Measurements from ENCODE around the gene OPTN.
"Not testable (repeated sequence)": the region's sequence is repeated elsewhere in the genome, so short reads cannot be mapped to it uniquely, and the experiment has no call there.

The OPTN gene

GRCh38 chr10:13094082-13094481, 5.9 kb upstream of the OPTN start:
- not testable (repeated sequence) for H2BK5ac ChIP-seq (ENCODE audit: low read length)

GRCh38 chr10:13095094-13095493, 4.9 kb upstream of the OPTN start:
- H2BK5ac ChIP-seq (ENCODE audit: low read length), result no peak overlapping the region
- H4K91ac ChIP-seq (ENCODE audit: low read depth, low read length, poor library complexity), result no peak overlapping the region
- no peak overlapping the region for H3K18ac ChIP-seq (ENCODE audit: low read length)
- no peak overlapping the region for H2AFZ ChIP-seq (ENCODE audit: low read length)
- H3K4me2 ChIP-seq (ENCODE audit: insufficient read depth, low read length, poor library complexity, severe bottlenecking), result no peak overlapping the region
- H3K9ac ChIP-seq (ENCODE audit: low read depth, low read length, poor library complexity), result no peak overlapping the region
- H3K4ac ChIP-seq (ENCODE audit: low read length), result no peak overlapping the region
- no peak overlapping the region for H3K23ac ChIP-seq (ENCODE audit: low read depth, low read length, poor library complexity)
- no CpG with 5 or more reads among the region's 3 CpGs for WGBS, 2 donors (ENCODE audit: extremely low coverage in 2 of 2, insufficient read length in 2 of 2, insufficient replicate concordance in 1 of 2)
- no peak overlapping the region for H3K27ac ChIP-seq (replicated peaks; ENCODE audit: low read length)
- H2BK12ac ChIP-seq (ENCODE audit: low read length), result no peak overlapping the region
- no peak overlapping the region for H3K14ac ChIP-seq (ENCODE audit: low read length)
- peaks cover 0 to under 1% (median 0%) of the 10 kb centered on the region in 3 experiments for H3K27me3 ChIP-seq (ENCODE audit: control insufficient read depth in 3 of 3, insufficient read depth in 3 of 3, low read depth in 1 of 3, low read length in 3 of 3)
- DNase-seq (ENCODE audit: low spot score), result no peak
- no peak overlapping the region for H2AK5ac ChIP-seq (ENCODE audit: low read depth, low read length)
- H3K4me1 ChIP-seq (ENCODE audit: control insufficient read depth in 2 of 2, insufficient read depth in 1 of 2, low read depth in 1 of 2, low read length in 2 of 2), result peaks cover 2 to 7% of the 10 kb centered on the region in 2 donors
- H2BK15ac ChIP-seq (ENCODE audit: low read length), result no peak overlapping the region
- no peaks in the 10 kb centered on the region for H3K36me3 ChIP-seq (replicated peaks in 1 of 2; ENCODE audit: control insufficient read depth in 2 of 2, insufficient read depth in 2 of 2, low read length in 2 of 2)
- H3K4me3 ChIP-seq (ENCODE audit: low read length in 2 of 2), result no peak overlapping the region
- H4K8ac ChIP-seq (ENCODE audit: low read depth, low read length), result no peak overlapping the region
- H2BK120ac ChIP-seq (ENCODE audit: low read depth, low read length), result no peak overlapping the region
- H3K9me3 ChIP-seq (replicated peaks in 1 of 2; ENCODE audit: control insufficient read depth in 2 of 2, insufficient read depth in 1 of 2, low read depth in 1 of 2, low read length in 2 of 2), result no peaks in the 10 kb centered on the region
- H3K79me1 ChIP-seq (ENCODE audit: low read depth, low read length), result no peaks in the 10 kb centered on the region

More at GRCh38 chr10:13094082-13094481, 5.9 kb upstream of the OPTN start:
- H3K27ac ChIP-seq (replicated peaks; ENCODE audit: low read length); H4K91ac ChIP-seq (ENCODE audit: low read depth, low read length, poor library complexity); H3K4me1 ChIP-seq (ENCODE audit: control insufficient read depth in 2 of 2, insufficient read depth in 1 of 2, low read depth in 1 of 2, low read length in 2 of 2); H2AFZ ChIP-seq (ENCODE audit: low read length); H3K23ac ChIP-seq (ENCODE audit: low read depth, low read length, poor library complexity); H3K9me3 ChIP-seq (replicated peaks in 1 of 2; ENCODE audit: control insufficient read depth in 2 of 2, insufficient read depth in 1 of 2, low read depth in 1 of 2, low read length in 2 of 2); H3K4me2 ChIP-seq (ENCODE audit: insufficient read depth, low read length, poor library complexity, severe bottlenecking); H4K8ac ChIP-seq (ENCODE audit: low read depth, low read length); H3K9ac ChIP-seq (ENCODE audit: low read depth, low read length, poor library complexity); H2BK15ac ChIP-seq (ENCODE audit: low read length); H3K79me1 ChIP-seq (ENCODE audit: low read depth, low read length); H2BK120ac ChIP-seq (ENCODE audit: low read depth, low read length); DNase-seq (ENCODE audit: low spot score); H2AK5ac ChIP-seq (ENCODE audit: low read depth, low read length); H2BK12ac ChIP-seq (ENCODE audit: low read length); H3K18ac ChIP-seq (ENCODE audit: low read length); H3K27me3 ChIP-seq (ENCODE audit: control insufficient read depth in 3 of 3, insufficient read depth in 3 of 3, low read depth in 1 of 3, low read length in 3 of 3); H3K36me3 ChIP-seq (replicated peaks in 1 of 2; ENCODE audit: control insufficient read depth in 2 of 2, insufficient read depth in 2 of 2, low read length in 2 of 2); H3K4me3 ChIP-seq (ENCODE audit: low read length in 2 of 2); H3K14ac ChIP-seq (ENCODE audit: low read length); H3K4ac ChIP-seq (ENCODE audit: low read length): not testable (repeated sequence)
- no CpG with 5 or more reads among the region's 4 CpGs for WGBS, 2 donors (ENCODE audit: extremely low coverage in 2 of 2, insufficient read length in 2 of 2, insufficient replicate concordance in 1 of 2)

- Histone ChIP-seq H3K4me2 (ENCODE audit: insufficient read depth, low read length, poor library complexity, severe bottlenecking) (no peak overlapping the region), H3K4ac (ENCODE audit: low read length) (no peak overlapping the region), H4K91ac (ENCODE audit: low read depth, low read length, poor library complexity) (no peak overlapping the region), H3K79me1 (ENCODE audit: low read depth, low read length) (no peaks in the 10 kb centered on the region), H2AFZ (ENCODE audit: low read length) (no peak overlapping the region), H3K27me3 (ENCODE audit: control insufficient read depth in 3 of 3, insufficient read depth in 3 of 3, low read depth in 1 of 3, low read length in 3 of 3) (peaks cover 0 to 9% (median 0%) of the 10 kb centered on the region in 3 experiments), H3K4me3 (ENCODE audit: low read length in 2 of 2) (no peak overlapping the region), H2BK120ac (ENCODE audit: low read depth, low read length) (no peak overlapping the region), H3K27ac (replicated peaks; ENCODE audit: low read length) (no peak overlapping the region), H2BK12ac (ENCODE audit: low read length) (no peak overlapping the region), H3K23ac (ENCODE audit: low read depth, low read length, poor library complexity) (no peak overlapping the region), H3K36me3 (replicated peaks in 1 of 2; ENCODE audit: control insufficient read depth in 2 of 2, insufficient read depth in 2 of 2, low read length in 2 of 2) (no peaks in the 10 kb centered on the region), H3K9me3 (replicated peaks in 1 of 2; ENCODE audit: control insufficient read depth in 2 of 2, insufficient read depth in 1 of 2, low read depth in 1 of 2, low read length in 2 of 2) (no peaks in the 10 kb centered on the region), H3K14ac (ENCODE audit: low read length) (no peak overlapping the region), H3K9ac (ENCODE audit: low read depth, low read length, poor library complexity) (no peak overlapping the region), H2BK15ac (ENCODE audit: low read length) (no peak overlapping the region), H2AK5ac (ENCODE audit: low read depth, low read length) (no peak overlapping the region), H3K18ac (ENCODE audit: low read length) (no peak overlapping the region), H2BK5ac (ENCODE audit: low read length) (no peak overlapping the region), H3K4me1 (ENCODE audit: control insufficient read depth in 2 of 2, insufficient read depth in 1 of 2, low read depth in 1 of 2, low read length in 2 of 2) (peaks cover 3 to 12% of the 10 kb centered on the region in 2 donors), H4K8ac (ENCODE audit: low read depth, low read length) (no peak overlapping the region)
- WGBS, 2 donors (ENCODE audit: extremely low coverage in 2 of 2, insufficient read length in 2 of 2, insufficient replicate concordance in 1 of 2), result no CpG with 5 or more reads among the region's 2 CpGs
- DNase-seq (ENCODE audit: low spot score), result no peak
Observed at GRCh38 chr10:13095929-13096328, 4.0 kb upstream of the OPTN start.

- Histone ChIP-seq H2BK120ac (ENCODE audit: low read depth, low read length) (no peak overlapping the region), H2BK15ac (ENCODE audit: low read length) (no peak overlapping the region)
- no CpG with 5 or more reads among the region's 14 CpGs for WGBS, 2 donors (ENCODE audit: extremely low coverage in 2 of 2, insufficient read length in 2 of 2, insufficient replicate concordance in 1 of 2)
Observed at GRCh38 chr10:13099144-13099665, 758 bp upstream of the OPTN start.

More at GRCh38 chr10:13099144-13099665, 758 bp upstream of the OPTN start:
- no peaks in the 10 kb centered on the region for H3K79me1 ChIP-seq (ENCODE audit: low read depth, low read length)
- peak; percentile 48 for DNase-seq (ENCODE audit: low spot score)
- H3K9ac ChIP-seq (ENCODE audit: low read depth, low read length, poor library complexity), result no peak overlapping the region
- H3K23ac ChIP-seq (ENCODE audit: low read depth, low read length, poor library complexity), result no peak overlapping the region
- H3K36me3 ChIP-seq (replicated peaks in 1 of 2; ENCODE audit: control insufficient read depth in 2 of 2, insufficient read depth in 2 of 2, low read length in 2 of 2), result no peaks in the 10 kb centered on the region
- no peaks in the 10 kb centered on the region for H3K9me3 ChIP-seq (replicated peaks in 1 of 2; ENCODE audit: control insufficient read depth in 2 of 2, insufficient read depth in 1 of 2, low read depth in 1 of 2, low read length in 2 of 2)
- H3K27ac ChIP-seq (replicated peaks; ENCODE audit: low read length), result peak overlapping the region; percentile 59
- H2BK12ac ChIP-seq (ENCODE audit: low read length), result no peak overlapping the region
- no peak overlapping the region for H4K91ac ChIP-seq (ENCODE audit: low read depth, low read length, poor library complexity)
- peak overlapping the region; percentile 88 for H3K4me2 ChIP-seq (ENCODE audit: insufficient read depth, low read length, poor library complexity, severe bottlenecking)
- H3K4ac ChIP-seq (ENCODE audit: low read length), result no peak overlapping the region
- H3K14ac ChIP-seq (ENCODE audit: low read length), result no peak overlapping the region
- H3K4me3 ChIP-seq (ENCODE audit: low read length in 2 of 2), result peak overlapping the region; percentile 56 to 80
- H2BK5ac ChIP-seq (ENCODE audit: low read length), result no peak overlapping the region
- peak overlapping the region; percentile 95 for H2AFZ ChIP-seq (ENCODE audit: low read length)
- H3K18ac ChIP-seq (ENCODE audit: low read length), result peak overlapping the region; percentile 44
- H4K8ac ChIP-seq (ENCODE audit: low read depth, low read length), result no peak overlapping the region
- no peak overlapping the region for H2AK5ac ChIP-seq (ENCODE audit: low read depth, low read length)
- peaks cover 4 to 12% of the 10 kb centered on the region in 2 donors for H3K4me1 ChIP-seq (ENCODE audit: control insufficient read depth in 2 of 2, insufficient read depth in 1 of 2, low read depth in 1 of 2, low read length in 2 of 2)
- H3K27me3 ChIP-seq (ENCODE audit: control insufficient read depth in 3 of 3, insufficient read depth in 3 of 3, low read depth in 1 of 3, low read length in 3 of 3), result peaks cover 0 to 35% (median 0%) of the 10 kb centered on the region in 3 experiments
